HG02973 (cell line): ENCODE results near the gene CDK5R1.

ENCODE experiments used
- ATAC-seq: cut with Tn5 transposase; IDR thresholded peaks from one replicate; pipeline ENCODE4 v1.9.1; 2021; ENCODE audit warnings: moderate library complexity; ENCODE audit not compliant: unreplicated experiment

The CDK5R1 gene

GRCh38 chr17:32470405-32471167 is 16.2 kb upstream of the CDK5R1 start:
- ATAC-seq: no peak

GRCh38 chr17:32471652-32472051 is 15.1 kb upstream of the CDK5R1 start:
- ATAC-seq: no peak

GRCh38 chr17:32475258-32475657 is 11.5 kb upstream of the CDK5R1 start:
- ATAC-seq: no peak

DNA sequence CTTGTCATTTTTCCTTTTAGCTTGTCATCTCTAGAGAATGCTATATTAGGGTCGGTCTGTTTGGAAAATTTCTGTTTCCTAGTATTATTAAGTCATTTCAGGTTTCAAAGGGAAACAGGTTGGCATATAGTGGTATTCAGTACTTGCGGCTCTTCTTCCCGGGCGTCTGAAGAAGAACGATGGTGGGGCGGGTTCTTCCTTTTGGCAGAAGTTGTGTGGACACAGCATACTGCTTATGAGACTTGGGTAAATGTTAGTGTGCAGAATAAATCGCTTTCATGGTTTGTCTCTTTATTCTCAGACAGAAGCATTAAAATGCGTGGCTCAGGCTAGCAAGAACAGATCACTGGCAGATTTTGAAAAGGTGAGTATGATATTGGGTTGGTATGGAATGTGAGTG is 9.6 kb upstream of the CDK5R1 start:
- ATAC-seq: no peak

- no peak for ATAC-seq
These were observed 7.6 kb upstream of the CDK5R1 start for GRCh38 chr17:32479074-32479617.

GRCh38 chr17:32481193-32481592 is 5.6 kb upstream of the CDK5R1 start:
- ATAC-seq: no peak

GRCh38 chr17:32482568-32483320 is 4.0 kb upstream of the CDK5R1 start:
- no peak for ATAC-seq

- no peak for ATAC-seq
These were observed 3.3 kb upstream of the CDK5R1 start for GRCh38 chr17:32483451-32484019.

DNA sequence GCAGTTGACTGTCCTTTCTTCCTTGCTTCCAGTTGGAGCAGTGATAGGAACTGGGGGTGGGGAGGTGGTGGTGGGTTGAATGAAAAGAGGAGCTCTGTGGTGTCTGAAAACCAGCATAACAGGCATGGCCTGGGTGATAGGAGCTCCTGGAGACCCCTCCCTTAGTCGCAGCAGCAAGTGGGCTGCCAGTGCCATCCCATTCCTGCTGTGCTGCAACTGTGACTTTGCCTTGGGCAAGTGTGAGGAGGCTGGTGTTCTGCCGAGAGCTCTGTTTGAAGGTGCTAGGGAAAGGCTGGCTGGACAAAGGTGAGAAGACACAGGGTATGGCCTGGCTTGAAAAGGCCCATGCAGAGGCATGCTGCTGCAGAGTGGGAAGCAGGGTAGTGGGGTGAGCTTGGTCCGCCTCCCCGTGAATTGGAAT is 2.7 kb upstream of the CDK5R1 start:
- no peak for ATAC-seq

DNA sequence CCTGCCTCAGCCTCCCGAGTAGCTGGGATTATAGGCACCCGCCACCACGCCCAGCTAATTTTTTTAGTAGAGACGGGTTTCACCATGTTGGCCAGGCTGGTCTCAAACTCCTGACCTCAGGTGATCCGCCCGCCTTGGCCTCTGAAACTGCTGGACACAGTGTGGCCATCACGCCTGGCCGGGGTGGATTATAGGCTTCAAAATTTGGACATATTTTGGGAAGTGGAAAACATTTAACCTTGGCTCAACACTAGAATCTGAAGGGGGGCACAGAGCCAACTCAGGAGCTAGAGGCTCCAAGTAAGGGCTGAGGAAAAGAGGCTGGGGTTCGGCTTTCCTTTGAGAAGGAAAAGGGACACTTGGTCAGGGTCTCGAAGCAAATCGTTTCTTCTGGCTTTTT is 2.2 kb upstream of the CDK5R1 start:
- no peak for ATAC-seq

- no peak for ATAC-seq
These were observed 1.3 kb upstream of the CDK5R1 start for GRCh38 chr17:32485261-32486110.

DNA sequence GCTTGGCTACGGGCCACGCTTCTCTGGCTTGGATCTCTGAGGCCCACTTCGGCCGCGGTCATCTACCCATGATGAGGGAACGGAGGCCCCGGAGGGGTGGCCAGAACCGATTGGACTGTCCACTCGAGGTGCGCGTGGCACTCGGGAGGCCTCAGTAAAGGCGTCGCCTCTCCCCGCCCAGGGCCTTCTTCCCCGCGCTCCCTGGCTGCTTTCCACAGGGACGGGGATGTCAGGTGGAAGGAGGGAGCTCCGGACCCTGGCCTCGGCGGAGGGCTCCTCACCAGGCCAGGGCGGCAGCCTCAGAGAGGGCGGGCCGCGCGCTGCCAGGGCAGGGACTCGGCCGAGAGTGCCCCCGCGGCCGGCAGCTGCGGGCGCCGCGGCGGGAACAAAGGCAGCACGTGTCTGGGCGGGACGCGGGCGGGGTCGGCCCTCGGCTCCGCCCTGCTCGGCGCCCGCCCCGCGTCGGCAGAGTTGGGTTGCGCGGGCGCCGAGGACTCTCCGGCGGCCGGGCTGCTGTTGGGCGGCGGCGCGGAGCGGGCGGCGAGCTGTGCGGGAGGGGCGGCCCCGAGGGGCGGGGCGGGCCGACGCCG is 587 bp upstream of the CDK5R1 start:
- peak; percentile 33 for ATAC-seq

DNA sequence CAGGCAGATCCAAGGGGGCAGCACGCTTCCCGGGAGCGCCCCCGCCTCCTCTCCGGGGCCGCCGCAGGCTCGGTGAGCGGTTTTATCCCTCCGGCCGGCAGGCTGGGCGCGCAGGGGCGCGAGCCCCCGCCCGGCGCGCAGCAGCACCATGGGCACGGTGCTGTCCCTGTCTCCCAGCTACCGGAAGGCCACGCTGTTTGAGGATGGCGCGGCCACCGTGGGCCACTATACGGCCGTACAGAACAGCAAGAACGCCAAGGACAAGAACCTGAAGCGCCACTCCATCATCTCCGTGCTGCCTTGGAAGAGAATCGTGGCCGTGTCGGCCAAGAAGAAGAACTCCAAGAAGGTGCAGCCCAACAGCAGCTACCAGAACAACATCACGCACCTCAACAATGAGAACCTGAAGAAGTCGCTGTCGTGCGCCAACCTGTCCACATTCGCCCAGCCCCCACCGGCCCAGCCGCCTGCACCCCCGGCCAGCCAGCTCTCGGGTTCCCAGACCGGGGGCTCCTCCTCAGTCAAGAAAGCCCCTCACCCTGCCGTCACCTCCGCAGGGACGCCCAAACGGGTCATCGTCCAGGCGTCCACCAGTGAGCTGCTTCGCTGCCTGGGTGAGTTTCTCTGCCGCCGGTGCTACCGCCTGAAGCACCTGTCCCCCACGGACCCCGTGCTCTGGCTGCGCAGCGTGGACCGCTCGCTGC is 832 bp downstream of the CDK5R1 start:
- ATAC-seq: no peak

DNA sequence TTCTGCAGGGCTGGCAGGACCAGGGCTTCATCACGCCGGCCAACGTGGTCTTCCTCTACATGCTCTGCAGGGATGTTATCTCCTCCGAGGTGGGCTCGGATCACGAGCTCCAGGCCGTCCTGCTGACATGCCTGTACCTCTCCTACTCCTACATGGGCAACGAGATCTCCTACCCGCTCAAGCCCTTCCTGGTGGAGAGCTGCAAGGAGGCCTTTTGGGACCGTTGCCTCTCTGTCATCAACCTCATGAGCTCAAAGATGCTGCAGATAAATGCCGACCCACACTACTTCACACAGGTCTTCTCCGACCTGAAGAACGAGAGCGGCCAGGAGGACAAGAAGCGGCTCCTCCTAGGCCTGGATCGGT is 1.4 kb downstream of the CDK5R1 start:
- no peak for ATAC-seq

DNA sequence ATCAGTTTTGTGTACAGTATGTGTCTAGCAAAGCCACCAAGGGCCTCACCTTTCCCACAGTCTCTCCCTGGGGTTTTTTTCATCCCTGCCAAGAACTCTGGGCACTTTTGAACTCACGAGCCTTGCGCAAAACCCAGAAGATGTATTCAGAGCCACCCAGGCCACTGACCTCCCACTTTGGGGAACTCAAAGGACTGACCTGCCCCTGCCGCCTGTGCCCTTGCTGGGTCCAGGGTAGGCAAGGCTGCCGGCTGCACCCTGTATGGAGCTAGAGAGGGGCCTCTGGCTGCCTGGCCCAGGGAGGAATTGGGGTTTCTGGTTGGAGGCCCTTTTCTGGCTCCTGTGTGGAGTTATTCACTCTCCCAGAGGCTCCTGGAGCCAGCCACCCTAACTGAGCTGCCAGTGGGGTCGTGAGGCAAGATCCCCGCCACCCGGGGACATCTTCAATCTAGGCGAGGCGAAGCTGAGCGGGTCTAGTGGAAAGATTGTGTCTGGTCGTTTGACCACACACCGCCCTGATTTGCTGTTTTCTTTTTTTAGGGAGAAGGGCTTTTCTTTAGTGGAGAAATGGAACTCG is 1.9 kb downstream of the CDK5R1 start:
- no peak for ATAC-seq

GRCh38 chr17:32489320-32490100 is 2.7 kb downstream of the CDK5R1 start:
- ATAC-seq: no peak

DNA sequence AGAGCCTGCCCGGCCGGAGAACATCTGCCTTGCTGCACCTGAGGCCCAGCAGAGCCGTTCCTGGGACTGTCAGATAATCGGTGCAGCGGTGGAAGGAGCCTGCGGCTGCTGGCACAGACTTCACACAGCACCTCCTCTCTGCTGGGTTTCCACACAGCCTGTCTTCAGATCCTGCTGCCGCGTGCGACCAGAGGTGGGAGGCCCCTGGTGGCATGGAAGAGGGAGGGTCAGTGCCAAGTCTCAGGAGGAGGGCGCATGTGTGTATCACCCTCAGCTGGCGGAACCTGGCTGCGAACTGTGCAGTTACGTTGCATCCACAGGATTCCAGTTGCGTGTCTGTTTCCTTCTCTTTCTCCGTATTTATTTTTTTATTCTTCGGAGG is 3.3 kb downstream of the CDK5R1 start:
- ATAC-seq: no peak

- ATAC-seq: no peak
These were observed 4.8 kb downstream of the CDK5R1 start for GRCh38 chr17:32491371-32492263.
